A673 (cell line): ENCODE measurements around the gene PXDC1.

Experiments
- CTCF ChIP-seq: fragments of 300-800, 200-600 bp; sonication (generic); conservative IDR thresholded peaks from 2 replicates; pipeline ENCODE4 v1.5.1; 2017; ENCODE audit warnings: low read depth, mild to moderate bottlenecking, antibody characterized with exemption, low read length, moderate library complexity, mixed read lengths
- EZH2 ChIP-seq: fragments of 200-600 bp; sonication (generic); IDR thresholded peaks from 2 replicates; pipeline ENCODE4 v1.6.1; 2017; ENCODE audit warnings: borderline replicate concordance, low read depth, mild to moderate bottlenecking, mixed read lengths, antibody characterized with exemption, low read length; ENCODE audit not compliant: poor library complexity, severe bottlenecking

- TF ChIP-seq CTCF (no peak), EZH2 (no peak)
Measured at GRCh38 chr6:3789896-3790558, 38.5 kb upstream of the PXDC1 start.
